ENCODE results near the gene ABO. TPM values are rescaled to one million over a fixed set of nuclear protein-coding genes. Genes with fewer than 3 reads are reported as not detected.

The ABO gene
- total and polyA plus RNA-seq, 10 of the 15 experiments (the other 5 are each of a cell fraction or from before 2014, with no cell fraction given): 0.10 TPM; not detected in 9

GRCh38 chr9:133260334-133261102, 14.5 kb downstream of the ABO start:
- no TSS peak for BruUV-seq (replicated peaks)
- H3K4me1 ChIP-seq (ENCODE audit: control insufficient read depth, insufficient read depth, low read length): no peaks in the 10 kb centered on the region
- no peak overlapping the region for H3K27ac ChIP-seq (ENCODE audit: control insufficient read depth, insufficient read depth)
- no peaks in the 10 kb centered on the region for H4K20me1 ChIP-seq (ENCODE audit: control insufficient read depth, insufficient read depth)
- H3K9me3 ChIP-seq (replicated peaks; ENCODE audit: control insufficient read depth, insufficient read depth, low read length): no peaks in the 10 kb centered on the region
- no peaks in the 10 kb centered on the region for H3K36me3 ChIP-seq (ENCODE audit: control insufficient read depth in 2 of 2, insufficient read depth in 2 of 2, low read length in 1 of 2)
- ATAC-seq (no peak), DNase-seq (ENCODE audit: low read depth, low spot score) (no peak), FAIRE-seq (no peak)
- POLR2A ChIA-PET: no interaction called here
- RAD21 ChIA-PET (ENCODE audit: unreplicated experiment): no interaction called here
- CTCF ChIA-PET: no interaction called here
- SMC1A ChIA-PET (ENCODE audit: uncharacterized antibody, unreplicated experiment): no interaction called here
- no peaks in the 10 kb centered on the region; a peak in 1 of 4 replicates for H3K27me3 ChIP-seq (replicated peaks in 1 of 2; ENCODE audit: control insufficient read depth in 2 of 2, insufficient read depth in 2 of 2, low read length in 1 of 2)
- no peak overlapping the region for H3K4me2 ChIP-seq (ENCODE audit: control insufficient read depth, insufficient read depth)
- TF ChIP-seq MTA3 (IDR thresholded peaks at IDR 0.05; ENCODE audit: borderline replicate concordance, low read length): no peak
- no peak for TF ChIP-seq EP300 (IDR thresholded peaks at IDR 0.05; ENCODE audit: borderline replicate concordance in 1 of 2, control insufficient read depth in 1 of 2, low read depth in 2 of 2, low read length in 2 of 2)
- no peak for TF ChIP-seq MTA2 (IDR thresholded peaks at IDR 0.05; ENCODE audit: low read depth)
- TF ChIP-seq SIN3A (IDR thresholded peaks at IDR 0.05; ENCODE audit: low read depth, low read length): no peak
- TF ChIP-seq ATF2 (IDR thresholded peaks at IDR 0.05; ENCODE audit: low read length): no peak
- TF ChIP-seq SREBF1 (IDR thresholded peaks at IDR 0.05; ENCODE audit: low read length): no peak
- TF ChIP-seq PKNOX1 (IDR thresholded peaks at IDR 0.05): no peak
- no peak for TF ChIP-seq NR2C2 (IDR thresholded peaks at IDR 0.05; ENCODE audit: borderline replicate concordance, control insufficient read depth, insufficient read length, low read depth)
- no peak for TF ChIP-seq YY1 (IDR thresholded peaks at IDR 0.05; ENCODE audit: low read depth, low read length)
- no peak for TF ChIP-seq HDAC6 (IDR thresholded peaks at IDR 0.05; ENCODE audit: unreplicated experiment)
- TF ChIP-seq PBX3 (IDR thresholded peaks at IDR 0.05; ENCODE audit: insufficient replicate concordance, low read depth, low read length): no peak
- TF ChIP-seq PML (IDR thresholded peaks at IDR 0.05; ENCODE audit: low read length): no peak
- no peak for TF ChIP-seq ETV6 (conservative IDR thresholded peaks at IDR 0.05 in 1 of 2, IDR thresholded peaks at IDR 0.05 in 1 of 2; ENCODE audit: borderline replicate concordance in 1 of 2, low read depth in 1 of 2)
- no peak overlapping the region for H3K9ac ChIP-seq (ENCODE audit: control insufficient read depth, insufficient read depth, low read length)
- H2AFZ ChIP-seq (ENCODE audit: control insufficient read depth, low read depth, low read length): no peak overlapping the region
- intact Hi-C loops (cut with micrococcal nuclease; ENCODE audit: unreplicated experiment) (no loop called here), in situ Hi-C loops (cut with MboI) (no loop called here)
- H3K79me2 ChIP-seq (ENCODE audit: control insufficient read depth, insufficient read depth, low read length): no peaks in the 10 kb centered on the region
- H3K4me3 ChIP-seq: no peak overlapping the region
- 39% methylated on average over 9 of the region's 9 CpGs for WGBS (ENCODE audit: insufficient coverage, insufficient replicate concordance, low lambda C conversion rate, missing lambda C conversion rate)

All from GM12878 (cell line).